ENCODE measurements around the gene TUBB2B. TPM values are rescaled to one million over a fixed set of nuclear protein-coding genes. Genes with fewer than 3 reads are reported as not detected.

TUBB2B gene
- total and polyA plus RNA-seq, 8 donors = 1.9 to 17.6 (median 5.3) TPM

- Histone ChIP-seq H3K36me3 (peaks cover 0 to 33% (median 0%) of the 10 kb centered on the region in 3 donors), H3K9me3 (no peaks in the 10 kb centered on the region), H3K27ac (no peak overlapping the region), H3K27me3 (no peaks in the 10 kb centered on the region), H3K4me3 (no peak overlapping the region), H3K4me1 (no peaks in the 10 kb centered on the region)
- TF ChIP-seq CTCF (IDR thresholded peaks at IDR 0.05) = no peak
- FAIRE-seq (no peak), ATAC-seq (no peak), DNase-seq (peak in 1 of 6 donors; percentile 62)
- 92% methylated on average over 32 of the region's 32 CpGs for WGBS, 2 donors
- intact Hi-C loops (cut with DNase I) = loop anchor here in 1 of 3 donors (10.0 kb wide), 1 partner anchor 242 kb away; no protein-coding TSS in a partner anchor
Observed at GRCh38 chr6:3272911-3273547, 45.6 kb upstream of the TUBB2B start.

- DNase-seq (no peak), FAIRE-seq (no peak), ATAC-seq (no peak)
- no peak for TF ChIP-seq CTCF (IDR thresholded peaks at IDR 0.05)
- no peaks in the 10 kb centered on the region for H3K4me1 ChIP-seq
- intact Hi-C loops (cut with DNase I) = loop anchor here in 1 of 3 donors (10.0 kb wide), 1 partner anchor 243 kb away; no protein-coding TSS in a partner anchor
- H3K27ac ChIP-seq = no peak overlapping the region
- H3K9me3 ChIP-seq = no peaks in the 10 kb centered on the region
- H3K4me3 ChIP-seq = no peak overlapping the region
- H3K27me3 ChIP-seq = no peaks in the 10 kb centered on the region
- WGBS, 2 donors = 88 to 89% methylated on average over 13 of the region's 13 CpGs
- peaks cover 0 to 33% (median 0%) of the 10 kb centered on the region in 3 donors for H3K36me3 ChIP-seq
Observed at GRCh38 chr6:3271756-3272155, 44.3 kb upstream of the TUBB2B start.

GRCh38 chr6:3270258-3270657, 42.8 kb upstream of the TUBB2B start:
- H3K36me3 ChIP-seq = peaks cover 0 to 33% (median 0%) of the 10 kb centered on the region in 3 donors
- DNase-seq (peak in 2 of 6 donors; percentile 11 to 43), ATAC-seq (peak in 2 of 4 donors; percentile 31 to 39), FAIRE-seq (no peak)
- H3K9me3 ChIP-seq = no peaks in the 10 kb centered on the region
- H3K4me1 ChIP-seq = no peaks in the 10 kb centered on the region
- no peaks in the 10 kb centered on the region for H3K27me3 ChIP-seq
- WGBS, 2 donors = 75 to 89% methylated on average over 14 to 15 of the region's 15 CpGs
- intact Hi-C loops (cut with DNase I) = loop anchor here in 1 of 3 donors (10.0 kb wide), 1 partner anchor 245 kb away; no protein-coding TSS in a partner anchor
- TF ChIP-seq CTCF (IDR thresholded peaks at IDR 0.05) = no peak
- H3K4me3 ChIP-seq = no peak overlapping the region
- H3K27ac ChIP-seq = no peak overlapping the region

- peak in 1 of 6 donors; percentile 43 for DNase-seq
- no peak for TF ChIP-seq CTCF (IDR thresholded peaks at IDR 0.05)
- 82% methylated on average over 27 of the region's 27 CpGs for WGBS, 2 donors
Observed at GRCh38 chr6:3269281-3269975, 42.0 kb upstream of the TUBB2B start.

More at GRCh38 chr6:3269281-3269975, 42.0 kb upstream of the TUBB2B start:
- no peaks in the 10 kb centered on the region for H3K27me3 ChIP-seq
- FAIRE-seq (no peak), ATAC-seq (no peak)
- H3K9me3 ChIP-seq = no peaks in the 10 kb centered on the region
- intact Hi-C loops (cut with DNase I) = no loop called here
- no peak overlapping the region for H3K27ac ChIP-seq
- H3K4me3 ChIP-seq = no peak overlapping the region
- peaks cover 0 to 33% (median 0%) of the 10 kb centered on the region in 3 donors for H3K36me3 ChIP-seq
- no peaks in the 10 kb centered on the region for H3K4me1 ChIP-seq

Measured in pancreas (tissue), 10 donors.